Prostate gland (tissue), 2 donors: ENCODE data around the gene KRT78.

Experiments used
- CTCF ChIP-seq, 4 experiments: fragments of 200-600 bp in 2 of 4; fragments of 450-650 bp in 2 of 4; sonication (generic) in 2 of 4; IDR thresholded peaks; 1 replicate in 3 of 4; 2 replicates in 1 of 4; pipeline ENCODE4 v1.5.1; 2016 to 2019; ENCODE audit warnings: antibody characterized with exemption in 4 of 4, mild to moderate bottlenecking in 2 of 4, moderate library complexity in 2 of 4
- POLR2A ChIP-seq: fragments of 450-650 bp; IDR thresholded peaks from one replicate; pipeline ENCODE4 v1.6.1; 2016; ENCODE audit warnings: antibody characterized with exemption, mild to moderate bottlenecking
- POLR2AphosphoS5 ChIP-seq: sonication (generic); formaldehyde crosslinking; IDR thresholded peaks from one replicate; pipeline ENCODE4 v1.6.1; 2017; ENCODE audit warnings: antibody characterized with exemption

- TF ChIP-seq CTCF (IDR thresholded peaks at IDR 0.05) (no peak), POLR2A (no peak), POLR2AphosphoS5 (no peak)
These were observed 36.0 kb downstream of the KRT78 start for GRCh38 chr12:52812749-52813148.
